Tibial nerve (tissue), 4 donors: ENCODE data around the gene RIMKLA.

Experiments
- EP300 ChIP-seq, 2 donors: sonication (generic); formaldehyde crosslinking; IDR thresholded peaks; one replicate each; pipeline ENCODE4 v1.6.1; 2017; ENCODE audit warnings: antibody characterized with exemption in 2 of 2, mild to moderate bottlenecking in 1 of 2
- POLR2A ChIP-seq, 2 donors: fragments of 450-650 bp; IDR thresholded peaks; one replicate each; pipeline ENCODE4 v1.6.1; 2017; ENCODE audit warnings: antibody characterized with exemption in 2 of 2, mild to moderate bottlenecking in 2 of 2, moderate library complexity in 2 of 2
- TF ChIP-seq, protein P1 (sequence below), 5 experiments: fragments of 200-600 bp in 3 of 5; fragments of 450-650 bp in 2 of 5; sonication (generic) in 3 of 5; IDR thresholded peaks; one replicate each; pipeline ENCODE4 v1.5.1; 2016 to 2019; ENCODE audit warnings: antibody characterized with exemption in 5 of 5, mild to moderate bottlenecking in 3 of 5, moderate library complexity in 2 of 5

DNA sequence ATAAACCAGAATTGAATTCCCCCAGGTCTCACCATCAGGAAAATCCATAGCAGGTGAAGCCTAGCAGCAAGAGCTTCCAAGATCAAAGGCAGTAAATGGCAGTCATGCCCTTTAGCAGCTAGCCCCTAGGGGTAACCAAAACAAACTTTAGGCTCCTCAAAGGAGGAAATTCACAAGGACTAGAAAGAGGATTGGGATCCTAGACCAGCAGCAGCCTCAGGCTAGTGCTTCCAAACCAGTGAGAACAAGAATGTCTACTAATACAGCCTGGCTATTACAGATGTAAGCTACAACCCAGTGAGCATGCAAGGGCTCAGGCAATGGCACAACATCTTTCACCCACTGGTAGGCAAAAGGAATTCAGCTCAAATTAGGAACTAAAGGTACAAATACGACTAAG, 11.1 kb upstream of the RIMKLA start:
- TF ChIP-seq, protein P1, sequence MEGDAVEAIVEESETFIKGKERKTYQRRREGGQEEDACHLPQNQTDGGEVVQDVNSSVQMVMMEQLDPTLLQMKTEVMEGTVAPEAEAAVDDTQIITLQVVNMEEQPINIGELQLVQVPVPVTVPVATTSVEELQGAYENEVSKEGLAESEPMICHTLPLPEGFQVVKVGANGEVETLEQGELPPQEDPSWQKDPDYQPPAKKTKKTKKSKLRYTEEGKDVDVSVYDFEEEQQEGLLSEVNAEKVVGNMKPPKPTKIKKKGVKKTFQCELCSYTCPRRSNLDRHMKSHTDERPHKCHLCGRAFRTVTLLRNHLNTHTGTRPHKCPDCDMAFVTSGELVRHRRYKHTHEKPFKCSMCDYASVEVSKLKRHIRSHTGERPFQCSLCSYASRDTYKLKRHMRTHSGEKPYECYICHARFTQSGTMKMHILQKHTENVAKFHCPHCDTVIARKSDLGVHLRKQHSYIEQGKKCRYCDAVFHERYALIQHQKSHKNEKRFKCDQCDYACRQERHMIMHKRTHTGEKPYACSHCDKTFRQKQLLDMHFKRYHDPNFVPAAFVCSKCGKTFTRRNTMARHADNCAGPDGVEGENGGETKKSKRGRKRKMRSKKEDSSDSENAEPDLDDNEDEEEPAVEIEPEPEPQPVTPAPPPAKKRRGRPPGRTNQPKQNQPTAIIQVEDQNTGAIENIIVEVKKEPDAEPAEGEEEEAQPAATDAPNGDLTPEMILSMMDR (IDR thresholded peaks at IDR 0.05) = no peak
- TF ChIP-seq EP300 (IDR thresholded peaks at IDR 0.05) (no peak), POLR2A (IDR thresholded peaks at IDR 0.05) (no peak)
